Endothelial cell of umbilical vein (primary cell): ENCODE results near the gene RRH. TPM values are rescaled to one million over a fixed set of nuclear protein-coding genes. Genes with fewer than 3 reads are reported as not detected.

ENCODE experiments used
- BruUV-seq: library from RNA; stranded (reverse); fragments of 400-500 nt; replicated peaks from 2 replicates; lab custom pipeline; 2021; lab: Mats Ljungman, UMichigan
- CTCF ChIA-PET: fragments of 300-600, 350-600 bp; sonication (Branson Sonifier 250); formaldehyde crosslinking; loops from one replicate; lab custom pipeline; 2021; ENCODE audit warnings: antibody characterized with exemption, inconsistent platforms; lab: Charles Lee
- POLR2A ChIA-PET: fragments of 300-600, 350-600 bp; sonication (Branson Sonifier 250); formaldehyde crosslinking; loops from one replicate; lab custom pipeline; 2021; ENCODE audit warnings: antibody characterized with exemption, inconsistent platforms; lab: Charles Lee
- DNase-seq: peaks from one replicate; pipeline ENCODE4 v3.0.0-alpha.2; 2011; ENCODE audit warnings: low read depth, low spot score
- FAIRE-seq: peaks from 2 replicates; lab custom pipeline; 2011; peaks lifted over from hg19 to GRCh38; lab: Jason Lieb, UNC
- H2AFZ ChIP-seq: 2 replicates; pipeline ENCODE4 v1.6.0; 2012; ENCODE audit warnings: low read depth, low read length, control low read depth, inconsistent platforms
- H3K27ac ChIP-seq: 2 replicates; pipeline ENCODE4 v1.5.1; 2011; ENCODE audit warnings: low read depth, mild to moderate bottlenecking, control low read depth, low read length, moderate library complexity; ENCODE audit not compliant: insufficient read depth
- H3K27me3 ChIP-seq, 2 experiments: 2 replicates each; pipeline versions ENCODE4 v1.6.0 to v1.6.1; 2011; ENCODE audit warnings: low read length in 2 of 2, mixed read lengths in 1 of 2; ENCODE audit not compliant: control insufficient read depth in 2 of 2, insufficient read depth in 2 of 2
- H3K36me3 ChIP-seq, 2 experiments: 2 replicates in 1 of 2; 3 replicates in 1 of 2; pipeline ENCODE4 v1.5.1; 2011; ENCODE audit warnings: low read length in 2 of 2, mild to moderate bottlenecking in 1 of 2, moderate library complexity in 1 of 2; ENCODE audit not compliant: control insufficient read depth in 2 of 2, insufficient read depth in 2 of 2; ENCODE audit errors: extremely low read depth in 1 of 2
- H3K4me1 ChIP-seq: 3 replicates; pipeline ENCODE4 v1.5.1; 2011; ENCODE audit warnings: mild to moderate bottlenecking, low read length; ENCODE audit not compliant: control insufficient read depth, insufficient read depth; ENCODE audit errors: extremely low read depth
- H3K4me2 ChIP-seq: 2 replicates; pipeline ENCODE4 v1.6.1; 2011; ENCODE audit warnings: low read length, control low read depth, mixed read lengths; ENCODE audit not compliant: insufficient read depth
- H3K4me3 ChIP-seq, 3 experiments: fragments of 200-600 bp in 1 of 3; sonication (generic), shearing (Covaris generic) in 1 of 3; replicated peaks in 1 of 3; 2 replicates each; pipeline ENCODE4 v1.5.1; 2011 to 2016; ENCODE audit warnings: control low read depth in 3 of 3, low read length in 3 of 3, mild to moderate bottlenecking in 2 of 3, inconsistent platforms in 1 of 3, low read depth in 1 of 3, moderate library complexity in 1 of 3; ENCODE audit not compliant: insufficient read depth in 1 of 3
- H3K79me2 ChIP-seq: 2 replicates; pipeline ENCODE4 v1.6.0; 2012; ENCODE audit warnings: low read length, inconsistent platforms; ENCODE audit not compliant: control insufficient read depth, insufficient read depth
- H3K9ac ChIP-seq: replicated peaks from 2 replicates; pipeline ENCODE3; 2011; ENCODE audit warnings: low read length, control low read depth; ENCODE audit not compliant: insufficient read depth; ENCODE audit errors: extremely low read depth
- H3K9me1 ChIP-seq: replicated peaks from 3 replicates; pipeline ENCODE4 v1.6.0; 2011; ENCODE audit warnings: mild to moderate bottlenecking, low read length; ENCODE audit not compliant: control insufficient read depth, insufficient read depth; ENCODE audit errors: extremely low read depth
- H3K9me3 ChIP-seq: replicated peaks from 2 replicates; pipeline ENCODE4 v1.5.1; 2012; ENCODE audit warnings: low read length, inconsistent platforms; ENCODE audit not compliant: control insufficient read depth, insufficient read depth
- H4K20me1 ChIP-seq: replicated peaks from 2 replicates; pipeline ENCODE3; 2011; ENCODE audit warnings: mild to moderate bottlenecking, low read length; ENCODE audit not compliant: control insufficient read depth, insufficient read depth; ENCODE audit errors: extremely low read depth
- EZH2 ChIP-seq: IDR thresholded peaks from 2 replicates; pipeline ENCODE4 v1.6.1; 2012; ENCODE audit warnings: borderline replicate concordance, low read depth, mild to moderate bottlenecking, moderate library complexity, low read length, inconsistent platforms; ENCODE audit not compliant: severe bottlenecking
- FOS ChIP-seq: IDR thresholded peaks from 2 replicates; pipeline ENCODE4 v1.6.1; 2011; ENCODE audit warnings: mild to moderate bottlenecking, low read length, moderate library complexity, borderline replicate concordance; ENCODE audit not compliant: insufficient read depth
- GATA2 ChIP-seq: IDR thresholded peaks from 2 replicates; pipeline ENCODE4 v1.7.0; 2011; ENCODE audit warnings: low read depth, mild to moderate bottlenecking, moderate library complexity, mixed read lengths, low read length; ENCODE audit not compliant: insufficient read length, insufficient read depth
- JUN ChIP-seq: IDR thresholded peaks from 2 replicates; pipeline ENCODE4 v1.6.1; 2011; ENCODE audit warnings: borderline replicate concordance, low read depth; ENCODE audit not compliant: insufficient read length, insufficient read depth
- MYC ChIP-seq: IDR thresholded peaks from one replicate; pipeline ENCODE4 v1.6.1; 2011; ENCODE audit warnings: mild to moderate bottlenecking, low read depth, low read length
- POLR2A ChIP-seq: IDR thresholded peaks from 2 replicates; pipeline ENCODE4 v1.6.1; 2012; ENCODE audit warnings: low read depth, mild to moderate bottlenecking, control low read depth, low read length
- POLR2AphosphoS5 ChIP-seq: IDR thresholded peaks from 2 replicates; pipeline ENCODE4 v1.6.1; 2012; ENCODE audit warnings: low read depth, mild to moderate bottlenecking, control low read depth, low read length, moderate library complexity; ENCODE audit not compliant: insufficient read depth
- dilution Hi-C: fragments of 300-500 bp; cut with MboI; formaldehyde crosslinking; loops from one replicate; pipeline ENCODE4 v1.15.0; 2019; ENCODE audit warnings: low sequenced_read_pairs; ENCODE audit not compliant: extremely low pct_ligation_motif_present
- intact Hi-C: fragments of 100-400 bp; cut with micrococcal nuclease; formaldehyde crosslinking; loops from one replicate; pipeline ENCODE4 v1.10.0; 2022
- polyA plus RNA-seq, 4 experiments: library from polyadenylated mRNA; depleted of rRNA in 3 of 4; stranded (reverse) in 3 of 4; unstranded in 1 of 4; fragments of >200 nt; gene quantifications; 2 replicates each; pipeline versions ENCODE4 v1.2.1 to v1.2.3, GENCODE V29; 2011 to 2012; ENCODE audit warnings: missing spikeins in 1 of 4
- total RNA-seq: library from RNA; stranded (reverse); gene quantifications from 2 replicates; pipeline ENCODE4 v1.2.3, GENCODE V29; 2021
- TF ChIP-seq, protein P1 (sequence below): IDR thresholded peaks from 2 replicates; pipeline ENCODE4 v1.6.1; 2011; ENCODE audit not compliant: insufficient read depth, insufficient read length
- TF ChIP-seq, protein P2 (sequence below), 2 donors: IDR thresholded peaks; 1 replicate in 1 of 2; 2 replicates in 1 of 2; pipeline ENCODE4 v1.5.1; 2011; ENCODE audit warnings: low read length in 2 of 2, mild to moderate bottlenecking in 2 of 2, moderate library complexity in 2 of 2, control low read depth in 1 of 2, inconsistent platforms in 1 of 2, low read depth in 1 of 2; ENCODE audit not compliant: insufficient read depth in 1 of 2; ENCODE audit errors: extremely low read depth in 1 of 2

RRH gene
- total and polyA plus RNA-seq, 2 donors (not counting 3 experiments of a cell fraction or from before 2014, with no cell fraction given) = 0.11 to 0.31 TPM

DNA sequence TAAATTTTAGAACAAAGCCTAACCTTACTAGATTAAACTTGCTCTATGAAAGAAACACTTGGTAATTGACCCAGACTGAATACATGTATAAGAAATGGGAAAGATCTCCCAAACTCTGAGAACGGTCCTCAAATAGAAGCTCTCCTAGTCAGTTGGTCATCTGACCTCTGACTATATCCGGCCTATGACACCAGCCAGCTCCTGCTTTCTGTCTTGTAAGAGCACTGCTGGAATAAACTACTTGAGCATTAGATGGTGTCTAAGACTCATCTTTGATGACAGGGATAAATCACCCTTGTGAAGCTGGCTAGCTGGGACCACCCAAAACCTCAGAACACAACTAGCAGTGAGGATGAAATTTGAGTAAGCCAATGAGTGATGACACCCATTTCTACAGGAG lies 44.3 kb downstream of the RRH start:
- ChIA-PET POLR2A (no interaction called here), CTCF (no interaction called here)
- H3K4me1 ChIP-seq = no peaks in the 10 kb centered on the region
- no peak for TF ChIP-seq MYC
- no peak for TF ChIP-seq FOS
- TF ChIP-seq, protein P1, sequence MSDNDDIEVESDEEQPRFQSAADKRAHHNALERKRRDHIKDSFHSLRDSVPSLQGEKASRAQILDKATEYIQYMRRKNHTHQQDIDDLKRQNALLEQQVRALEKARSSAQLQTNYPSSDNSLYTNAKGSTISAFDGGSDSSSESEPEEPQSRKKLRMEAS = no peak
- TF ChIP-seq, protein P2, sequence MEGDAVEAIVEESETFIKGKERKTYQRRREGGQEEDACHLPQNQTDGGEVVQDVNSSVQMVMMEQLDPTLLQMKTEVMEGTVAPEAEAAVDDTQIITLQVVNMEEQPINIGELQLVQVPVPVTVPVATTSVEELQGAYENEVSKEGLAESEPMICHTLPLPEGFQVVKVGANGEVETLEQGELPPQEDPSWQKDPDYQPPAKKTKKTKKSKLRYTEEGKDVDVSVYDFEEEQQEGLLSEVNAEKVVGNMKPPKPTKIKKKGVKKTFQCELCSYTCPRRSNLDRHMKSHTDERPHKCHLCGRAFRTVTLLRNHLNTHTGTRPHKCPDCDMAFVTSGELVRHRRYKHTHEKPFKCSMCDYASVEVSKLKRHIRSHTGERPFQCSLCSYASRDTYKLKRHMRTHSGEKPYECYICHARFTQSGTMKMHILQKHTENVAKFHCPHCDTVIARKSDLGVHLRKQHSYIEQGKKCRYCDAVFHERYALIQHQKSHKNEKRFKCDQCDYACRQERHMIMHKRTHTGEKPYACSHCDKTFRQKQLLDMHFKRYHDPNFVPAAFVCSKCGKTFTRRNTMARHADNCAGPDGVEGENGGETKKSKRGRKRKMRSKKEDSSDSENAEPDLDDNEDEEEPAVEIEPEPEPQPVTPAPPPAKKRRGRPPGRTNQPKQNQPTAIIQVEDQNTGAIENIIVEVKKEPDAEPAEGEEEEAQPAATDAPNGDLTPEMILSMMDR (IDR thresholded peaks at IDR 0.05; ENCODE audit: extremely low read depth in 1 of 2, insufficient read depth in 1 of 2, low read depth in 1 of 2, low read length in 2 of 2) = no peak
- TF ChIP-seq GATA2 = no peak
- no peak for TF ChIP-seq POLR2AphosphoS5
- TF ChIP-seq JUN = no peak
- TF ChIP-seq EZH2 = no peak
- TF ChIP-seq POLR2A = no peak
- no peaks in the 10 kb centered on the region for H4K20me1 ChIP-seq
- no peak for DNase-seq
- no peaks in the 10 kb centered on the region for H3K79me2 ChIP-seq
- no peaks in the 10 kb centered on the region for H3K9me1 ChIP-seq
- no peaks in the 10 kb centered on the region for H3K9me3 ChIP-seq
- FAIRE-seq = no peak
- H3K36me3 ChIP-seq = no peaks in the 10 kb centered on the region
- H3K27me3 ChIP-seq = no peaks in the 10 kb centered on the region
- BruUV-seq = no TSS peak
- intact Hi-C loops (no loop called here), dilution Hi-C loops (no loop called here)
- no peak overlapping the region for H3K4me3 ChIP-seq
- H3K9ac ChIP-seq = no peak overlapping the region
- no peak overlapping the region for H3K27ac ChIP-seq
- H2AFZ ChIP-seq = no peak overlapping the region
- no peak overlapping the region for H3K4me2 ChIP-seq
